SIG-M5 (cell line): Measurements from ENCODE around the gene MRPS18A.

Experiments used
- DNase-seq: peaks from one replicate; lab custom pipeline; 2025; lab: John Stamatoyannopoulos, UW

Gene MRPS18A

GRCh38 chr6:43687437-43688347 is at the start of gene MRPS18A:
Gene MRPS18A (minus strand): TSS chr6:43687791. CDS start chr6:43687779, 12 bp downstream.
- no peak for DNase-seq

- no peak for DNase-seq
These were observed 49.3 kb upstream of the MRPS18A start for GRCh38 chr6:43736844-43737243.

- no peak for DNase-seq
These were observed 48.7 kb upstream of the MRPS18A start for GRCh38 chr6:43736211-43736786.

GRCh38 chr6:43735642-43736199 is 48.1 kb upstream of the MRPS18A start:
- DNase-seq: no peak

- DNase-seq: no peak
These were observed 46.7 kb upstream of the MRPS18A start for GRCh38 chr6:43734294-43734665.

GRCh38 chr6:43733471-43734293 is 46.1 kb upstream of the MRPS18A start:
- no peak for DNase-seq

- no peak for DNase-seq
These were observed 43.0 kb upstream of the MRPS18A start for GRCh38 chr6:43730634-43731033.

GRCh38 chr6:43729537-43729936 is 41.9 kb upstream of the MRPS18A start:
- no peak for DNase-seq

GRCh38 chr6:43728586-43728985 is 41.0 kb upstream of the MRPS18A start:
- DNase-seq: no peak

- no peak for DNase-seq
These were observed 40.0 kb upstream of the MRPS18A start for GRCh38 chr6:43727634-43728033.

- DNase-seq: no peak
These were observed 38.3 kb upstream of the MRPS18A start for GRCh38 chr6:43725643-43726580.

GRCh38 chr6:43724914-43725642 is 37.5 kb upstream of the MRPS18A start:
- peak; percentile 81 for DNase-seq

GRCh38 chr6:43724354-43724753 is 36.8 kb upstream of the MRPS18A start:
- no peak for DNase-seq

- DNase-seq: peak; percentile 5
These were observed 36.2 kb upstream of the MRPS18A start for GRCh38 chr6:43723737-43724295.

- no peak for DNase-seq
These were observed 35.4 kb upstream of the MRPS18A start for GRCh38 chr6:43722920-43723545.

GRCh38 chr6:43720999-43721398 is 33.4 kb upstream of the MRPS18A start:
- DNase-seq: no peak

- DNase-seq: no peak
These were observed 31.9 kb upstream of the MRPS18A start for GRCh38 chr6:43719511-43719910.

GRCh38 chr6:43718387-43719105 is 31.0 kb upstream of the MRPS18A start:
- no peak for DNase-seq

- no peak for DNase-seq
These were observed 30.2 kb upstream of the MRPS18A start for GRCh38 chr6:43717822-43718221.
